Stimulated activated naive CD8-positive, alpha-beta T cell treated with anti-CD3 and anti-CD28 coated beads, Interleukin-15, amount 100 ng/mL, for 72 hours (primary cell): Measurements from ENCODE around the gene STN1.
A peak's percentile ranks its signal among the peaks of the same experiment; 100 is the strongest.
"Not testable (repeated sequence)": the region's sequence is repeated elsewhere in the genome, so short reads cannot be mapped to it uniquely, and the experiment has no call there.

Experiments
- ATAC-seq: fragments of 150-1000 bp; cut with Tn5 transposase; 2 replicates; pipeline ENCODE4 v1.10.0; 2021; ENCODE audit warnings: mild to moderate bottlenecking, moderate library complexity
- DNase-seq, 2 donors: peaks; one replicate each; pipeline ENCODE4 v3.0.0; 2021 to 2022
- H3K27ac Mint-ChIP-seq, 2 donors: one replicate each; pipeline ENCODE4 v1.8.0; 2022; ENCODE audit warnings: mild to moderate bottlenecking in 2 of 2, mixed read lengths in 2 of 2, moderate library complexity in 2 of 2
- H3K27me3 Mint-ChIP-seq: one replicate; pipeline ENCODE4 v1.8.0; 2022; ENCODE audit warnings: mixed read lengths
- H3K4me1 Mint-ChIP-seq: one replicate; pipeline ENCODE4 v1.8.0; 2022; ENCODE audit warnings: mild to moderate bottlenecking, mixed read lengths
- H3K4me3 Mint-ChIP-seq, 2 donors: one replicate each; pipeline ENCODE4 v1.8.0; 2022; ENCODE audit warnings: mild to moderate bottlenecking in 2 of 2, mixed read lengths in 2 of 2, moderate library complexity in 1 of 2
- H3K9me3 Mint-ChIP-seq, 2 donors: one replicate each; pipeline ENCODE4 v1.8.0; 2022; ENCODE audit warnings: mixed read lengths in 2 of 2

The STN1 gene

DNA sequence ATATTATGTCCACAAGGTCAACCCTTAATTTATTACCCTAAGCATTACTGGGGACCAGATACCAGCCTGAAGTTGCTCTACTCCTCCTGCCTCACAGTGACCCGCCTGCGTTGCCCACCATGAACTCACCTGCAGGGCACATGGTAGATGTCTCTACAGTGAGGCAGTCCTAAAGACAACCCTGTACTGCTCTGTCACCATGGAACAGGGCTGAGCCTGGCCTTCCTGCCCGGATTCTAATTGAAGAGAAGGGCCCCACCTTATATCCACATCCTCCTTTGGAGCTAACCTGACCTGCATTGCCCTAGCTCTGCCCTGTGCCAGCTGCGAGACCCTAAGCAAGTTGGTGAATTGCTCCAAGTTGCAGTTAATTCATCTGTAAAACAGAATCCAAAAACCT lies 66.7 kb downstream of the STN1 start:
- peaks cover 27% of the 10 kb centered on the region for H3K4me1 Mint-ChIP-seq
- no peak for DNase-seq
- H3K9me3 Mint-ChIP-seq: no peaks in the 10 kb centered on the region
- H3K27me3 Mint-ChIP-seq: peaks cover 59% of the 10 kb centered on the region
- ATAC-seq: no peak
- no peak overlapping the region for H3K4me3 Mint-ChIP-seq
- no peak overlapping the region for H3K27ac Mint-ChIP-seq

DNA sequence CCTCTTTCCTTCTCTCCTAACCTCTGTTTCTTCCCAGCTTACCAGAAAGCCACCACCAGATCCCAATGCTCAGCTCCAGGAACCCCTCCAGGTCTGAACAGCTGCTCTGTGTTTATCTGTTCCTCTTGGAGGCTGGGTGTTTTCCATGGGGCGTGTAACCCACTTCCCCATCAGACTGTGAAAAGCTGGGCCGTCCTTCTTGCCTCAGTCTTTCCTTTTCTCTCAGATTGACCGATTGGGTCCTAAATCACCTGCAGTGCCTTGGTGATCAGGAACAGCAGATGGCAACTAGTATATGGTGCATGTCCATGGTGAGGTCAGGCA lies 67.5 kb downstream of the STN1 start:
- ATAC-seq (no peak), DNase-seq (no peak)
- H3K9me3 Mint-ChIP-seq: no peaks in the 10 kb centered on the region
- H3K27ac Mint-ChIP-seq: no peak overlapping the region
- H3K4me1 Mint-ChIP-seq: peaks cover 29% of the 10 kb centered on the region
- no peak overlapping the region for H3K4me3 Mint-ChIP-seq
- peaks cover 54% of the 10 kb centered on the region for H3K27me3 Mint-ChIP-seq

DNA sequence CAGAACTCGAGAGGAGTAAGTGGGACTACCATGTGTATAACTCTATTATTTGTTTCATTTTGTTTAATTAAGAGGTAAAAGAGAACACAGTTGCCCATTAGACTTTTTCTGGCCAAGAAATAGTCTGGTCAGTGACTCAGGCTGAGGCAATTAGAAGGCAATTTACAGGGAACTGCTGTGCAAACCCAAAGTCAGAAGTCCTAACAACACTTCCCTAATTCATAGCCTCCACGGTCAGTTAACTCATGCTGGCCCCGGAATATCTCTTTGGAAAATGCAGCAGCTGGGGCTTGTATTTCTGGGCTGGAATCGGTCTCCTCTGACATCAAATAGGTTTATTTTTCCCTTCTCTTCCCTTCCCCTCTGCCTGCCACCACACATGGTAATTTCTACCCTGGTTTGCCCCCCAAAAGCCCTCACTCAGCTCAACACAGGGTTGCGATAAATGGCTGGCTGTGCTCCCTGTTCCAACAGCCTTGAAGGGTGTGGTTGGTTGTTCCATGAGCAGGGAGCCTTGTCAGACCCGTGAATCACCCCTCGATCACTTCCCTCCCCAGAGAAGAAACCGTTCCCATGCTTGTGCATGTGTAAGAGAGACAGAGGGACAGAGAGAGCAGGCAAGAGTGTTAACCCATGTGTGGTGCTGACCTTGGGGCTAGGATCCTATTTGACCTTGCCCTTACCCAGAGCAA lies 68.0 kb downstream of the STN1 start:
- Mint-ChIP-seq H3K4me1 (peaks cover 32% of the 10 kb centered on the region), H3K9me3 (no peaks in the 10 kb centered on the region), H3K27me3 (peaks cover 54% of the 10 kb centered on the region), H3K4me3 (no peak overlapping the region), H3K27ac (peak overlapping the region in 1 of 2 donors; percentile 41)
- DNase-seq (no peak), ATAC-seq (no peak)

DNA sequence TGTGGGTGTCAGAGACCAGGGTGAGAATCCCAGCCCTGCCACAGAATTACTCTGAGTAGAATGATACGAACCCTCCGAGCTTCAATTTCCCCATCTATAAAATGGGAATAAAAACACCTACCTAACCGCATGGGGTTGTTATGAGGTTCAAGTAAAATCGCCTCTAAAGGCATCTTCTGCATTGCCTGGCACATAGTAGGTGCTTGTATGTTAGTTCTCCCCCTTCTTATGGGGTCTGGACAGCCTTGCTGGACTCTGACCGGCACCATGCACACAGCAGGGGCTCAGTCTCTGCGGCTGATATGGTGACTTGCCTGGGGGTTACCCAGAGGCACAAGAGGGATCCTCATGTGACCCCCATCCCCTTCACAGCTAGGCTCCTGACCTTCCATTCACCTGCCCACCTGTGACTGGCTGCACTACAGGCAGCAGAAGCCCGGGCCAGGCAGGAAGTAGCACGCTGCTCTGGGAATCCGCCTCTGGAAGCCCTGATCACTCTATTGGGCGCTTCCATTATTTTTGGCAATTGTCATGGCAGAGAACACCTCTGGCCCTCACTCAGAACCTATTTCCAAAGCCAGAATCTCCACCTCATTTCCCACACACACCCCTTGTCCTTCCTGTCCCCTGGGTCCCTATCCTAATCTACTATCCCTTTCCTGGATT lies 68.6 kb downstream of the STN1 start:
- Mint-ChIP-seq H3K4me3 (no peak overlapping the region), H3K27me3 (peaks cover 47% of the 10 kb centered on the region)

DNA sequence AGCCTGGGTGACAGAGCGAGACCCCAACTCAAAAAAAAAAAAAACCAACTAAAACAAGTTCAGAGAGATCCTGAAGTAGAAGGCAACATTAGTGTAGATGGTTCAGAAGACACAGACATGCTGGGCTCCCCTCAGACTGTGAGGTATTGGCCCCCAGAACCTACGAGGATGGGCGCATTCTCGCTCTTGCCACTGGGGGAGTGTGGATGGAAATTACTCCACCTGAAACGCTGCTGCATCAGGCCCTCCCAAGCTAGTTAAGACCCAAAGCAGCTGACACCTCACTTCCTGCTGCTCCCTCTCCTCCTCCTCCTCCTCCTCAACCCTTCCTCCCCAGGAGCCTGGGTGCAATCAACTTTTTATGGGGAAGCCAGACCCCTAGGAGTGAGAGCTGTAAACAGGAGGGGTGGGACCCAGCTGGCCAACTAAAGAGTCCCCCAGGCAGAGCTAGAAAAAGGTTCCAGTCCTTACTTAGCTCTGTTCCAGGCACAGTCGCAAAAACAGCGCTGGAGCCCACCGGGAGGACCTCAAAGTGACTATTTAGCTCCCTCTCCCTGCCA lies 70.0 kb downstream of the STN1 start:
- peak; percentile 57 for ATAC-seq
- Mint-ChIP-seq H3K27me3 (peaks cover 34% of the 10 kb centered on the region), H3K4me3 (no peak overlapping the region), H3K4me1 (peaks cover 20% of the 10 kb centered on the region), H3K27ac (no peak overlapping the region), H3K9me3 (no peaks in the 10 kb centered on the region)
- DNase-seq: peak; percentile 20 to 24

More for the DNA sequence above, 68.6 kb downstream of the STN1 start:
- Mint-ChIP-seq H3K9me3 (no peaks in the 10 kb centered on the region), H3K27ac (peak overlapping the region in 1 of 2 donors; percentile 41), H3K4me1 (peaks cover 26% of the 10 kb centered on the region)
- DNase-seq (no peak), ATAC-seq (no peak)

DNA sequence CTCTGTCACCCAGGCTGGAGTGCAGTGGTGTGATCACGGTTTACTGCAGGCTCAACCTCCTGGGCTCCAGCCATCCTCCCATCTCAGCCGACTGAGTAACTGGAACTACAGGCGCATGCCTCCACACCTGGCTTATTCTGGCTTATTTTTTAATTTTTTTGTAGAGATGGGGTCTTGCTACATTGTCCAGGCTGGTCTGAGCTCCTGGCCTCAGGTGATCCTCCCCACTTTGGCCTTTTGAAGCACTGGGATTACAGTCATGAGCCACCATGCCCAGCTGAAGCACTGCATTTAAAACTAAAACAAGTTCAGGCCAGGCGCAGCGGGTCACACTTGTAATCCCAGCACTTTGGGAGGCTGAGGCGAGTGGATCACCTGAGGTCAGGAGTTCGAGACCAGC lies 70.6 kb downstream of the STN1 start:
- Mint-ChIP-seq H3K27ac (no peak overlapping the region), H3K4me3 (no peak overlapping the region), H3K9me3 (no peaks in the 10 kb centered on the region), H3K27me3 (peaks cover 27% of the 10 kb centered on the region), H3K4me1 (peaks cover 20% of the 10 kb centered on the region)
- no peak for ATAC-seq
- DNase-seq: no peak

DNA sequence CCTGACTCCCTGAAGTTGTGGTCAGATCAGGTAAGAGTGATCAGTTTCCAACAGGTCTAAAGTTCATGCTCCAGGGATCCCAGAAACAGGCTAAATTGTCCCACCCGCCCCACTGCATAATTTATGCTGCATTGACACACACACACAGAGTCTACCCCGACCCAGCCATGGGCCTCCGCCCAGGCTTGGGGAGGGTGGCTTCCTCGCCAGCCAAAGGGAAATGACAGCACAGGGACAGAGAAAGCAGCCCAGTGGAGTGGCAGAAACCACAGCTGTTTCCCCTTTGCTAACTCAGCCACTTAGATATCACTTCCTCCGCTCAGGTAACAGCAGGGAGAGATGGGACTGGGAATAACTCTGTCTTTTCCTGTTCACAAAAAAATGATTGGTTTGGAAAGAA lies 72.0 kb downstream of the STN1 start:
- ATAC-seq (peak; percentile 81), DNase-seq (no peak)
- peak overlapping the region in 1 of 2 donors; percentile 60 for H3K27ac Mint-ChIP-seq
- H3K27me3 Mint-ChIP-seq: peaks cover 23% of the 10 kb centered on the region
- H3K4me1 Mint-ChIP-seq: peaks cover 20% of the 10 kb centered on the region
- peak overlapping the region in 1 of 2 donors; percentile 38 for H3K4me3 Mint-ChIP-seq
- H3K9me3 Mint-ChIP-seq: no peaks in the 10 kb centered on the region

DNA sequence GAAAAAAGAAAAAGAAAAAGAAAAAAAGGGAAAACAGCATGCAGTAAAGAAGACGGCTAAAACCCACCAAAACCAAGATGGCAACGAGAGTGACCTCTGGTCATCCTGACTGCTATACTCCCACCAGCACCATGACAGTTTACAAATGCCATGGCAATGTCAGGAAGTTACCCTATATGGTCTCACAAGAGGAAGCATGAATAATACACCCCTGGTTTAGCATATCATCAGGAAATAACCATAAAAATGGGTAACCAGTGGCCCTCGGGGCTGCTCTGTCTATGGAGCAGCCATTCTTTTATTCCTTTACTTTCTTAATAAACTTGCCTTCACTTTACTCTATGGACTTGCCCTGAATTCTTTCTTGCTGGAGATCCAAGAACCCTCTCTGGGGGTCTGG lies 72.6 kb downstream of the STN1 start:
- peaks cover 20% of the 10 kb centered on the region for H3K4me1 Mint-ChIP-seq
- H3K27me3 Mint-ChIP-seq: peaks cover 18% of the 10 kb centered on the region
- not testable (repeated sequence) for H3K4me3 Mint-ChIP-seq, H3K9me3 Mint-ChIP-seq, ATAC-seq, DNase-seq
- peak overlapping the region in 1 of 2 donors; percentile 60 for H3K27ac Mint-ChIP-seq

DNA sequence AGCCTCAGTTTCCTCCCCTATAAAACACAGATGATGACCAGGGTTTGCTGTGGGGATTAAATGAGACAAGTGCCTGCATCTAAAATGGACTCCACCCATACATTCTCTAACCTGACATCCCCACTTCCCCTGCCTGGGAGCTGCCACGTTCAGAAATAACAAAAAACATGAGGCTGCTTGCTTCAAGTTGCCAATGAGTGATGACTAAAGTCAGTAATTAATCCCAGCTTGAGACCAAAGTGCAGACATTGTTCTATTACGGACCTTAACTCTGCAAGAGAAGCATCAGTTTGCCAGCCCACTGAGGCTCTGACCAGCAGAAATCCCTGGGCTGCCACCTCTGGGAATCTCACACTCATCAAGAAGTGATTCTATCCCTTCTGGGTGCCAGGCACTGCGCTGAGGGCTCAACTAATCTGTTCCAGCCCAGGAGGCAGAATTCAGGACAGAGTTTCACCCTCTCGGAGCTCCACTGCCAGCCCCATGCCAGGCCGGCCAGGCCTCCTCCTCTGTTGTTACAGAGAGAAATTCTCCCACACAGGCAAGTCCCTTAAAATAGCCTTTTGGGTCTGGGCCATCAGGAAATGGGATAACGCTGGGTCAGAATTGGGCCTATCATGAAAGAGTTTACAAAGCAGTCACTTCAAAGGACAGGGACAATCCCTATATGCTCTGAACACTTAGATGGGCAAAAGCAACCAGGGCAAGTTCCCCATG lies 74.0 kb downstream of the STN1 start:
- H3K4me3 Mint-ChIP-seq: no peak overlapping the region
- H3K4me1 Mint-ChIP-seq: peaks cover 20% of the 10 kb centered on the region
- DNase-seq: no peak
- peaks cover 8% of the 10 kb centered on the region for H3K27me3 Mint-ChIP-seq
- H3K9me3 Mint-ChIP-seq: no peaks in the 10 kb centered on the region
- no peak for ATAC-seq
- no peak overlapping the region for H3K27ac Mint-ChIP-seq

DNA sequence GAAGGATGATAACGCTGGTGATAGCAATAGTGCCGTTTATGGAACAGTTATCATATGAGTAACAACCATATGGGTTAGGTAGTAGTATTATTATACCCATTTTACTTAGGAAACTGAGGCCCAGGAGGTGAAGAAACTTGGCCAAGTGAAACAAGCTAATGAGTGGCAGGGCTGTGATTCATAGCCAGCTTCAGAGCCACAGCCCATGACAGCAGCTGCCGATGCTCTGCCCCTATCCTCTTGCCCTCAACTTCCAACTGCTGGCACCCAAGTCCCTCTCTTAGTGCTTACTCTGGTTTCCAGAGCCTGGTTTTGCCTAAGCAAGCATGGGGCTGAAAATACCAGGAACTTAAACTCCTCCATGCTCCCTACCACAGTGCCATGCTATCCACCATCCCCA lies 74.9 kb downstream of the STN1 start:
- Mint-ChIP-seq H3K9me3 (no peaks in the 10 kb centered on the region), H3K27me3 (no peaks in the 10 kb centered on the region), H3K27ac (no peak overlapping the region), H3K4me1 (peaks cover 15% of the 10 kb centered on the region), H3K4me3 (no peak overlapping the region)
- ATAC-seq: no peak
- no peak for DNase-seq

DNA sequence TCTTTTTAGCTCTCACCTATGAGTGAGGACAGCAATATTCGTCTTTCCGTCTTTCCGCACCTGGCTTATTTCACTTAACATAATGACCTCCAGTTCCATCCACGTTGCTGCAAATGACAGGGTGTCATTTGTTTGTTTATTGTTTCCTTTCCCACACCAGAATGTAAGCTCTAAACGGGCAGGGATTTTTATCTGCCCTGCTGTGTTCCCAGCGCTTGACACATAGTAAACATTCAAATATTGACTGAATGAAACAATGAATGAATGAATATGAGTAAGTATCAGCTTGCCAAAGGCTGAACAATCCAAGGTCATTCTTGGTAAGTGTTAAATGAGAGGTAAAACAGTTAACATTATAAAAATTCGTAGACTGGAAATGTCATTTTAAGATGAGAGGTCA lies 75.4 kb downstream of the STN1 start:
- H3K4me3 Mint-ChIP-seq: no peak overlapping the region
- H3K4me1 Mint-ChIP-seq: peaks cover 15% of the 10 kb centered on the region
- DNase-seq (no peak), ATAC-seq (no peak)
- H3K27ac Mint-ChIP-seq: no peak overlapping the region
- H3K9me3 Mint-ChIP-seq: no peaks in the 10 kb centered on the region
- no peaks in the 10 kb centered on the region for H3K27me3 Mint-ChIP-seq

DNA sequence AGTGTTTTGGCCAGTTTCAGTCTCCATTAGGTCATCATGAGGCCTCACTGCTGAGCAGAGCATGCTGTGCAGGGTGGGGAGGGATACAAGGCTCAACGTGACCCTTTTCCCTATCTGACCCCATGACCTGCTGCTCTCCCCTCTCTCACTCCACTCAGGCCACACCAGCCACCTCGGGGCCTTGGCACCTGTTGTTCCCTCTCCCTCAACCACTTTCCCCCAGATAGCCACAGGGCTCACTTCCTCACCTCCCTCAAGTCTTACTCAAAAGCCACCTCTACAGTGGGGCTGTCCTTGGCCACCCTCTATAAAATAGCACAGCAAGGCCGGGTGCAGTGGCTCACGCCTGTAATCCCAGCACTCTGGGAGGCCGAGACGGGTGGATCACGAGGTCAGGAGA lies 76.5 kb downstream of the STN1 start:
- H3K27me3 Mint-ChIP-seq: no peaks in the 10 kb centered on the region
- peaks cover 13% of the 10 kb centered on the region for H3K4me1 Mint-ChIP-seq
- no peaks in the 10 kb centered on the region for H3K9me3 Mint-ChIP-seq
- ATAC-seq: no peak
- no peak for DNase-seq
- H3K4me3 Mint-ChIP-seq: no peak overlapping the region
- H3K27ac Mint-ChIP-seq: no peak overlapping the region

DNA sequence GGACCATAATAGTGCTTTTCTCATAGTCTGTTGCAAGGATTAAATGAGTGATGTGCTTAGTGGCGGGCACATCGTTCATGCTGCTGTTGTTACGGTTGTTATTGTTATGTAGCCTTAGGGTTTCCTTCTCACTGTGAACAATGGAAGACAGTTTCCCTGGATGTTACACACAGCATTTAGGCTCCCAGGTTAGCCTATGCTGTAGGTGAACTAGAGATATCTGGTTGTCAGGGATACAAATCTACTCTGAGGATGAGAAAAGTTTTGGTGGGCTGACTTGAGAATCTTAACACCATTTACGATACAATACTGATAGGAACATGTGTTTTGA lies 77.3 kb downstream of the STN1 start:
- Mint-ChIP-seq H3K9me3 (no peaks in the 10 kb centered on the region), H3K4me1 (peaks cover 4% of the 10 kb centered on the region), H3K27ac (no peak overlapping the region), H3K4me3 (no peak overlapping the region), H3K27me3 (no peaks in the 10 kb centered on the region)
- DNase-seq (no peak), ATAC-seq (no peak)

DNA sequence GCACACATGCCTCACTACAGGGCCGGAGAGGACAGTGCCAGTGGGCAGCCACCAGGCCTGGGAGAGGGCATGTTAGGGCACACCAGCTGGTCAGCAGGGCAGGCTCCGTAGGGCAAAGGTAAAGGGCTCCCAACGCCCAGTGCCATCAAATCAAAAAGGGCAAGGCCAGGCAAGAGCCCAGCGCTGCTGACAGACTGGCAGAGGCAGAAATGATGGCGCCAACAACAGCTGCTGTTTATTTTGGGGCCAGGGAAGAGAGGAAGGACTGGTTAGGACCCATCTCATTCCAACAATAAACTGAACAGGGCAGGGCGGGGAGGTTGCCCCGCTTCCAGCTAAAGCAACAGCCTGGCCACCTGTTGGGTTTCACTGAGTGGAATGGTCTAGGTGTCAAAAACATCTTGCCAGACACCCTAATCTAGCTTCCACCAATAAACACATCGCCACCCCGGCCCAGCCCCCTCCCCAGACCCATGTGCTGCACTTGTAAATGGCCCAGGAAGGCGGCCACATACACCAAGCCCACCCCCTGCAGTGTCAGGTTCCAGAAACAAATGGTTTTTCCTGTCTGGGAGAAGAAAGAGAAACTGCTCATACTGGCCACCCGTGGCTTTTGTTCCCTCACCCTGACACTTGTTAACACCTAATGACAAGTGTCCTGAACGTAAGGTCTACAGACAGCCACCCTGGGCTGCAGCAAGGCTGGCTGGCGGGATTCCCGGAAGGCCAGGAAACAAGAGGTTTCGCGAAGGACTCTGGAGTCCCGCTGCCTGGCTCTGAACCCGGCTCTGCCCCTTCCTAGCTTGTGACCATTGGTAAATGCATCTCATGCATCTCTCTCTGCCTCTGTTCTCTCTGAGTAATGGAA lies 77.9 kb downstream of the STN1 start:
- Mint-ChIP-seq H3K4me1 (no peaks in the 10 kb centered on the region), H3K9me3 (no peaks in the 10 kb centered on the region), H3K27ac (no peak overlapping the region), H3K4me3 (no peak overlapping the region), H3K27me3 (no peaks in the 10 kb centered on the region)
- DNase-seq: no peak
- ATAC-seq: no peak

DNA sequence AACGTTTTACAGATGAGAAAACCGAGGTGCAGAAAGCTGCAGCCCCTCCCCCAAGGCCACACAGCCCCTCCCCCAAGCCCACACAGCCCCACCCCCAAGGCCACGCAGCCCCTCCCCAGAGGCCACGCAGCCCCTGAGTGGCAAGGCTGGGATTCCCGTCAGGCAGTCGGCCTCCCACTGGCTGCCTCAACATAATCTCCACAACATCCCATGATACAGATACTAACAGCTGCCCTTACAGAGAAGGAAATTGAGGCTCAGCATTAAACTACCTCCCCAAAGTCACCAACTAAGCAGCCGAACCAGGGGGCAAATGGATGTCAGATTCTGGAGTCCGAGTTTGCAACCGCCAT lies 78.5 kb downstream of the STN1 start:
- Mint-ChIP-seq H3K27ac (no peak overlapping the region), H3K9me3 (no peaks in the 10 kb centered on the region), H3K4me1 (no peaks in the 10 kb centered on the region), H3K27me3 (no peaks in the 10 kb centered on the region), H3K4me3 (no peak overlapping the region)
- no peak for DNase-seq
- ATAC-seq: no peak
